ENCODE measurements around the gene GPR32.

GPR32 gene

GRCh38 chr19:50785329-50785728 is 15.1 kb downstream of the GPR32 start:
- no peak for DNase-seq

DNA sequence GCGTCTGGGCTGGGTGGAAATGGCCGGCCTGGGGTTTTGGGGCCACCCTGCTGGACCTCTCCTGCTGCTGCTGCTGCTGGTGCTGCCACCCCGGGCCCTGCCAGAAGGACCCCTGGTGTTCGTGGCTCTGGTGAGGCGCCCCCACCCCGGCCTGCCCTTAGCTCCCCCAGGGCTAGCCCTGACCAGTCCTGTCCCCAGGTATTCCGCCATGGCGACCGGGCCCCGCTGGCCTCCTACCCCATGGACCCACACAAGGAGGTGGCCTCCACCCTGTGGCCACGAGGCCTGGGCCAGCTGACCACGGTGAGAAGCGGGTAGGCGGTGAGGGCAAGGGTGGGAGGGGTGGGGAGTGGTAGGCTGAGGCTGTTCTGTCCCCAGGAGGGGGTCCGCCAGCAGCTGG is 20.1 kb downstream of the GPR32 start, which contains the start of gene ACP4:
ACP4 (plus strand) TSS at position 20 of the 400 bp plus-strand sequence; CDS start at position 20, 0 bp downstream.
- DNase-seq: no peak

DNA sequence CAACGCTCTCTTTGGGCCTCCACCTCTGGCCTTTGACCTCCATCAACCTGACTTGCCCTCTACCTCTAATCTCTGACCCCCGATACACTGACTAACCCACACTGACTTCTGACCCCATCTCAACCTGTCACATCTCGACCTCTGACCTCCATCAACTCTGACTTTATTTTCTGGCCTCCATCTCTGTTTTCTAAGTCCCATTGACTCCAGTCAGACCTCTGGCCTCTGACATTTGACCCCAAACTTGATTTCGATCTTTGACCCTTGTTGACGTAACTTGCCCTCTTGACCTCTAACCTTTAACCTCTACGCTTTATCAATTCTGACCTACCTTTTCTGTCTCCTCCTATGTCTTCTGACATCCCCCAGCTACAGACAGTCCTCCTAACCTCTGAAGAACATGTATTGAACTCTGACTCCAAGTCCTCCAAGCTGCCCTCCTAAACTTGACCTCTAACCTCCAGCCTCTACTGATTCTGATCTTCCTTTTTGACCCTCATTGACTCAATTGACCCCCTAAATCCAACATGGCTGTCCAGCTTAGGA is 20.7 kb downstream of the GPR32 start:
- DNase-seq: no peak

- DNase-seq: no peak
Observed at GRCh38 chr19:50791594-50792271, 21.5 kb downstream of the GPR32 start.

- DNase-seq: no peak
Observed at GRCh38 chr19:50792272-50793250, 22.3 kb downstream of the GPR32 start.

DNA sequence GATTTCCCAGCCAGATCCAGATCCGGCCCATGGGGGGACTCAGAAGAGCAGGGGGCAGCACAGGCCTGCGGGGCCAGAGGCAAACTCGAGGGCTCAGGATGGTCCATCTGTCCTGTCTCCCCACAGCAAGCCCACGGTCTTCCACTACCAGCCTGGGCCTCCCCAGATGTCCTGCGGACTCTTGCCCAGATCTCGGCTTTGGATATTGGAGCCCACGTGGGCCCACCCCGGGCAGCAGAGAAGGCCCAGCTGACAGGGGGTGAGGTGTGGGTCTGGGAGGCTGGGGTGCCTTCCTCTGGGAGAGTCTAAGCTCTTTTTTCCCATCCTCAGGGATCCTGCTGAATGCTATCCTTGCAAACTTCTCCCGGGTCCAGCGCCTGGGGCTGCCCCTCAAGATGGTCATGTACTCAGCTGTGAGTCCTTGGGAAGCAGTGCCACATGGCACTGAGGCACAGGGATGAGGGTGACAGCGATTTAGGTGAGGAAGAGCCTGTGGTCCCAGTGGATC is 23.3 kb downstream of the GPR32 start:
- DNase-seq: no peak

GRCh38 chr19:50794074-50794875 is 24.0 kb downstream of the GPR32 start:
- DNase-seq: no peak

GRCh38 chr19:50794876-50795663 is 24.8 kb downstream of the GPR32 start:
- no peak for DNase-seq

GRCh38 chr19:50795664-50796073 is 25.4 kb downstream of the GPR32 start:
- no peak for DNase-seq

- DNase-seq: no peak
Observed at GRCh38 chr19:50796128-50796633, 25.9 kb downstream of the GPR32 start.

- DNase-seq: no peak
Observed at GRCh38 chr19:50796634-50797428, 26.6 kb downstream of the GPR32 start.

GRCh38 chr19:50797429-50797780 is 27.1 kb downstream of the GPR32 start:
- no peak for DNase-seq

DNA sequence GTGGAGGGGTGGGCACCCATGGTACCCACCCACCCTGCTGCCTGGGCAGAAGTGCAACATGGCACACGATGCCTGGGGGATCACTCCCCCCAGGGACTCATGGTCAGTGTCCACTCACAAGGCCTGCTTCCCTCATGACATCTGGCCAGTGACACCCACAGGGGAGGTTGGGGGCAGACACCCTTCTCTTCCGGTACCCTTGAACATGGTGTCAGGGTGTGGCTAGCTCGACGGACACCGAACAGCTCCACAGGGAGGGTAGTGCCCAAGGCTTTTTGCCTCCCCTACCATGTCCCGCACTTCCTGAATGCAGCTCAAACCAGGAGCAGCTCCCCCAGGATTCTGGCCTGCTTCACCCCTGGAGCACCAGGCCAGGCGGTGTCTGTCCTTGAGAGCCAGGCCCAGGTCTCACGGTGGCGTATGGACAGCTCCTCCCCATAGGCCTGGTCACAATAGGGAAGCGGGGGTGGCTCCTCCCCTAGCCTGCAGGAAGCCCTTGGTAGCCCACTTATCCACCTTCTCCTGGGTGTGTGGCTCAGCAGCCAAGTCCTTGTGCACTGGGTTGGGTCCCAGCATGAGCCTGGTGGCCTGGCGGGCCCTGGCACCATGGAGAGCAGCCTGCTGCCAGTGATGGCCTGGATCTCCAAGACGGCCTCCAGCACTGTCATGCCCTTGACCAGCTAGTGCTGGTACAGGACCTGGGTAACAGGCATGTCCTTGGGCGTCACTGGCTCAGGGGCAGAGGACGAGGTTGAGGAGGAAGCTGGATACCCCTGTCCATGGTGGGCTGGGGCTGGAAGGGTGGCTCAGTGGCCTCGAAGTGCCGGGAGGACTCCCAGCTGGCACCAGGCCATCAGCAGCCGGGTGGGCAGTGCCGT is 27.8 kb downstream of the GPR32 start:
- no peak for DNase-seq

DNA sequence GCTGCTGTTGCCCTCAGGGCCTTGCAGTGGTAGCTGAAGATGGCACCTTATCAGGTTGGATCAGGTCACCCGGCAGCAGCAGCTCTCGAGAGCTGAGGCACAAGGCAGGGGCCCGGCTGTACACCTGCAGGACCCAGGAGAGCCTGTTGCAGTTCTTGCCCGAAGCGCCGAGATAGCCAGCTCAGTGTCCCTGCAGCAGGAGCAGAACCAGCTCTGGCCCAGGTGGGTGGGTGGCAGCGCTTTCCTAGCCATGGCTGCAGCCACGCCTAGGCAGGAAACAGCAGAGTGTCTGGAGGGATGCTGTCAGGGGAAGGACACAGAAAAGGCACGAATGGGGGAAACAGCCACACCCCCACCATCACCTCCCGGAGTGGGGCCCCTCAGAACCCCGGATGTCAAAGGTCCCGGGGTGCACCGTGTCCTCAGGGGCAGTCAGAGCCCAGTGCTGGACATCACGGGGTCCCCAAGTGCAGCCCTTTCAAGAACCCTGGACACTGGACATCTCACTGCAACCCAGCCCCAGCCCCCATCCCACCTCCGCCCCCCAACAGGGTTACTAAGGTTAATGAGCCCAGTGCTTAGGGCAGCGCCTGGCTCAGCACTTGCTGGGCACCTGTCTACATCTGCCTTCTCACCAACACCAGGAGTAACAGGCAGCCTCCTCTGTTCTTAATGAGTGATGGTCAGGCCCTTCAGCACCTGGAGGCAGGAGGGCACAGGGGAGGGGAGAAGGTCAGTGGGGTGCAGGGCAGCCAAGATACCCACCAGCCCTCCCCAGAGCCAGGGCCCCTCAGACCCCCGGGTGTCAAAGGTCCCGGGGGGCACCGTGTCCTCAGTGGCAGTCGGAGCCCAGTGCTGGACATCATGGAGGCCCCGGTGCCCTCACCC is 28.6 kb downstream of the GPR32 start:
- no peak for DNase-seq

- no peak for DNase-seq
Observed at GRCh38 chr19:50799547-50799851, 29.2 kb downstream of the GPR32 start.

- DNase-seq: no peak
Observed at GRCh38 chr19:50801107-50801506, 30.8 kb downstream of the GPR32 start.

DNA sequence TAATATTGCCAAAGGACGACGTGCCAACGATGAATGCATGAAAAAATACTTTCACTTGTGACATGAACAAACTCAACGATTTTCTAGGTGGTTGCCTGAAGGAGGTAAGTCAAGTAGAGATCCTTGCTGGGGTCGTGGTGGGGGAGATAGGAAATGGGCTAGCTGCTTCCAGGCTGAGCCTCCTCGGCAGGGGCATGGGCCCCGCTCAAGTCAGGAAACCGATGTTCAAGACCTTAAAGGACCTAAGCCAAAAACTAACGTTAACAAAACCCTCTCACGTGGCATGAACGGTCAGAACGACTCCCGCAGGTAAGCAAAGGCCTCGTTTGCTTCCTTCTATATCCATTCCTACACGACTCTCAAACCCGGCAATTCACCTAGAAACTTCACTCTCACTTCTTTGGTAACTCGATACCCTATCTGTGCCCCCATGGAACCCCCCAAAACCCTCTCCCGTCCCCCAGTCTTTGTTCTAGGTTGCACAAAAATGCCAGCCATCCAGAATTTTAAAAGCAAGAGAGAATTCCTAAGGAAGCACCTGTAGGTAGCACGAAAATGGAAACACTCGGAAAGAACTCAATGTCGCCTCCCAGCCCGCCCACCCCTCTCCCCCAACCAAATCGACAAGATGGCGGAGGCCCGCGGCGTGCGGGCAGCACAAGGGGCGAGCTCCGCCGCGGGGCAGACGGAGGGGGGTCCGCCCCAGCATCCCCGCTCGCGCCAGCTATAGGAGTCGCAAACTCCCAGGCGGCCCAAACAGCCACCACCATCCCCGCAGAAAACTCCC is 33.6 kb downstream of the GPR32 start:
- DNase-seq: peak; percentile 28
